PC-9 (cell line): ENCODE measurements around the gene KRTDAP.

Source experiments
- EZH2 ChIP-seq: fragments of 200-600 bp; sonication (generic); IDR thresholded peaks from 2 replicates; pipeline ENCODE4 v1.8.0; 2017; ENCODE audit warnings: antibody characterized with exemption, low read depth
- TF ChIP-seq, protein P1 (sequence below): fragments of 200-600 bp; sonication (generic); conservative IDR thresholded peaks from 2 replicates; pipeline ENCODE4 v1.6.1; 2017; ENCODE audit warnings: mixed run types, antibody characterized with exemption, mild to moderate bottlenecking, moderate library complexity

DNA sequence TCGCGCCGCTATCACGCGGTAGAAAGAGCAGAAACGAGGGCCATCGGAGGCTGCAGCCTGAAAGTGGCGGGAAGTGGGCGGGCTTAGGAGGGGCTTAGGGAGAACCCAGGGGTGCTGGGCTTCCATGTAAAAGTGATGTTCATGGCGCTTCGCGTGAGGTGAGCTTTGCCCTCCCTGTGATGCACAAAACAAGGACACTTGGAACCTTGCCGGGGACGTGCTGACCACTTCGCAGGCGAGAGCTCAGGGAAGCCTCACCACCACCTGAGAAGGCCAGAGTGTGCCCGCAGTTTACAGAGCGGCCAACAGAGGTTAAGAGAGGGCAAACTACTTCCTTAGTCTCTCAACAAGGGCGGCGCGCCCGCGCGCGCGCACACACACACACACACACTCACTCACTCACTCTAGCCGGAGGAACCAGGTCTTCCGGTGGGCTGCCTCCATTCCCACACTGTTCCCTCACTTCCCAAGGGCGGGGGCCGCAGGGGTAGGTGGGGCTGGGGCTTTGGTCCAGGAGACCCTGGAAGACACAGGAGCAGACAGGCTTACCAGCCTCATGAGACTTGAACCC, 43.6 kb upstream of the KRTDAP start:
- TF ChIP-seq, protein P1, sequence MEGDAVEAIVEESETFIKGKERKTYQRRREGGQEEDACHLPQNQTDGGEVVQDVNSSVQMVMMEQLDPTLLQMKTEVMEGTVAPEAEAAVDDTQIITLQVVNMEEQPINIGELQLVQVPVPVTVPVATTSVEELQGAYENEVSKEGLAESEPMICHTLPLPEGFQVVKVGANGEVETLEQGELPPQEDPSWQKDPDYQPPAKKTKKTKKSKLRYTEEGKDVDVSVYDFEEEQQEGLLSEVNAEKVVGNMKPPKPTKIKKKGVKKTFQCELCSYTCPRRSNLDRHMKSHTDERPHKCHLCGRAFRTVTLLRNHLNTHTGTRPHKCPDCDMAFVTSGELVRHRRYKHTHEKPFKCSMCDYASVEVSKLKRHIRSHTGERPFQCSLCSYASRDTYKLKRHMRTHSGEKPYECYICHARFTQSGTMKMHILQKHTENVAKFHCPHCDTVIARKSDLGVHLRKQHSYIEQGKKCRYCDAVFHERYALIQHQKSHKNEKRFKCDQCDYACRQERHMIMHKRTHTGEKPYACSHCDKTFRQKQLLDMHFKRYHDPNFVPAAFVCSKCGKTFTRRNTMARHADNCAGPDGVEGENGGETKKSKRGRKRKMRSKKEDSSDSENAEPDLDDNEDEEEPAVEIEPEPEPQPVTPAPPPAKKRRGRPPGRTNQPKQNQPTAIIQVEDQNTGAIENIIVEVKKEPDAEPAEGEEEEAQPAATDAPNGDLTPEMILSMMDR: no peak
- TF ChIP-seq EZH2: no peak
